Esophagus squamous epithelium (tissue), 5 donors: Measurements from ENCODE around the gene INPPL1. TPM values are rescaled to one million over a fixed set of nuclear protein-coding genes. Genes with fewer than 3 reads are reported as not detected.
"Not testable (repeated sequence)": the region's sequence is repeated elsewhere in the genome, so short reads cannot be mapped to it uniquely, and the experiment has no call there.

Source experiments
- DNase-seq: peaks from one replicate; lab custom pipeline; 2025; lab: John Stamatoyannopoulos, UW
- H3K27ac ChIP-seq, 4 donors: fragments of 200-600 bp; sonication (generic); one replicate each; pipeline ENCODE4 v1.5.1; 2016 to 2019; ENCODE audit warnings: mild to moderate bottlenecking in 1 of 4
- H3K27me3 ChIP-seq, 4 donors: fragments of 200-600 bp; sonication (generic); 1 replicate in 3 of 4; 2 replicates in 1 of 4; pipeline versions ENCODE4 v1.5.1 to v1.6.0; 2017 to 2021; ENCODE audit warnings: antibody characterized with exemption in 1 of 4
- H3K36me3 ChIP-seq, 3 donors: fragments of 200-600 bp; sonication (generic); one replicate each; pipeline ENCODE4 v1.5.1; 2016 to 2019
- H3K4me1 ChIP-seq, 3 donors: fragments of 200-600 bp; sonication (generic); one replicate each; pipeline ENCODE4 v1.5.1; 2017 to 2019
- H3K4me3 ChIP-seq, 4 donors: fragments of 200-600 bp; sonication (generic); 1 replicate in 3 of 4; 2 replicates in 1 of 4; pipeline ENCODE4 v1.5.1; 2016 to 2019; ENCODE audit warnings: mild to moderate bottlenecking in 2 of 4, moderate library complexity in 1 of 4
- H3K9me3 ChIP-seq, 3 donors: fragments of 200-600 bp; sonication (generic); one replicate each; pipeline ENCODE4 v1.5.1; 2016 to 2019
- POLR2A ChIP-seq, 4 donors: fragments of 450-650 bp; IDR thresholded peaks; one replicate each; pipeline ENCODE4 v1.6.1; 2017; ENCODE audit warnings: antibody characterized with exemption in 4 of 4, mild to moderate bottlenecking in 4 of 4, moderate library complexity in 3 of 4
- WGBS, 2 donors: methylation state at CpG; one replicate each; pipeline ENCODE4 v1.1.5; 2018; 5-methylcytosine and 5-hydroxymethylcytosine counted together
- intact Hi-C: fragments of 100-400 bp; cut with DNase I; formaldehyde crosslinking; loops from one replicate; pipeline ENCODE4 v1.15.0; 2022
- total RNA-seq, 4 donors: library from RNA; depleted of rRNA; stranded (reverse); fragments of >200 nt; gene quantifications; one replicate each; pipeline ENCODE4 v1.1.0, GENCODE V29; 2016
- TF ChIP-seq, protein P1 (sequence below), 6 experiments: fragments of 450-650 bp in 4 of 6; fragments of 200-600 bp in 2 of 6; sonication (generic) in 2 of 6; IDR thresholded peaks; one replicate each; pipeline ENCODE4 v1.5.1; 2016 to 2019; ENCODE audit warnings: antibody characterized with exemption in 6 of 6, mild to moderate bottlenecking in 4 of 6, moderate library complexity in 4 of 6
- donor health status: DM: yes; HTN: yes; CAD: no.

The INPPL1 gene
- total RNA-seq, 4 donors from 2014 or later: 22.4 to 61.2 (median 26.3) TPM

DNA sequence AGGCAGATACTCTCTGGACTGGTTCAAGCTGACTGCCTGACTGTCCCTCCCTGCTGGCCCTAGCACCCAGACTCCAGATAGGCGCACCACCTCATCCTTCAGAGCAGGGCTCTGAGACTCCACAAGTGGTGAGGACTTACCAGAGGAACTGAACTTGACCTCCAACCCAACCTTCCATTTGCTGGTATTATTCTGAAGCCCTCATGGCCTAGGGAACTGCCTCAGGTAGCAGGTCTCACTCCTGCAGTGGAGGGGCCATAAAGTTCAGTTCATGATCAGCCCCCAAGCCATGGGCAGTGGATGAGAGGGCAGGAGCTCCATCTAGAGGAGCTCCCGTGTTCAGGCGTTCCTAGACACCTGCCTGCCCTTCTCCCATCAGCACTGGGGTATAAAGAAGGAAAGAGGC, 43.0 kb upstream of the INPPL1 start:
- TF ChIP-seq, protein P1, sequence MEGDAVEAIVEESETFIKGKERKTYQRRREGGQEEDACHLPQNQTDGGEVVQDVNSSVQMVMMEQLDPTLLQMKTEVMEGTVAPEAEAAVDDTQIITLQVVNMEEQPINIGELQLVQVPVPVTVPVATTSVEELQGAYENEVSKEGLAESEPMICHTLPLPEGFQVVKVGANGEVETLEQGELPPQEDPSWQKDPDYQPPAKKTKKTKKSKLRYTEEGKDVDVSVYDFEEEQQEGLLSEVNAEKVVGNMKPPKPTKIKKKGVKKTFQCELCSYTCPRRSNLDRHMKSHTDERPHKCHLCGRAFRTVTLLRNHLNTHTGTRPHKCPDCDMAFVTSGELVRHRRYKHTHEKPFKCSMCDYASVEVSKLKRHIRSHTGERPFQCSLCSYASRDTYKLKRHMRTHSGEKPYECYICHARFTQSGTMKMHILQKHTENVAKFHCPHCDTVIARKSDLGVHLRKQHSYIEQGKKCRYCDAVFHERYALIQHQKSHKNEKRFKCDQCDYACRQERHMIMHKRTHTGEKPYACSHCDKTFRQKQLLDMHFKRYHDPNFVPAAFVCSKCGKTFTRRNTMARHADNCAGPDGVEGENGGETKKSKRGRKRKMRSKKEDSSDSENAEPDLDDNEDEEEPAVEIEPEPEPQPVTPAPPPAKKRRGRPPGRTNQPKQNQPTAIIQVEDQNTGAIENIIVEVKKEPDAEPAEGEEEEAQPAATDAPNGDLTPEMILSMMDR (IDR thresholded peaks at IDR 0.05): peak in 3 of 6 experiments; percentile 19 to 52 (median 43)
- intact Hi-C loops, DNase-seq, H3K27me3 ChIP-seq, H3K36me3 ChIP-seq, H3K4me3 ChIP-seq, H3K9me3 ChIP-seq: not testable (repeated sequence)
- peaks cover 0 to 35% (median 17%) of the 10 kb centered on the region in 3 donors for H3K4me1 ChIP-seq
- H3K27ac ChIP-seq: peak overlapping the region; percentile 58 to 78 (median 69)
- WGBS, 2 donors: 43% methylated on average over 2 of the region's 3 CpGs; no CpG with 5 or more reads in 1 of the 2 donors

DNA sequence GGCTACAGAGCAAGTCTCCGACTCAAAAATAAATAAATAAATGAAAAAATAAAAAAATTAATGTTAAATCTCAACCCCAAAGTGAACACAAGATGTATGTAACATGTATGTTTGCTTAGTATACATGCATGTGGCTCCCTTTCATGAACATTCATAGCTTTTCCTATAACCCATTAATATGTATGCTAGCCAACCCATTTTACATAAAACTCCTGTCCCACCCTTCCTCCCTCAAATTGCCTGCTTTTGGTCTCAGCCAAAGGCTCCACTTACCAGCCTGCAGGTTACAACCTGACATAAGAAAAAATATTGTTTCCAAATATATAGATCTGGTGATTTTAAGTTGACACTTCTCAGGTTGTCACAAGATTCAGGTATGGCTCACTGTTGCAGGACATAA, 36.3 kb upstream of the INPPL1 start:
- intact Hi-C loops: no loop called here
- WGBS, 2 donors: 83 to 94% methylated on average over 1 of the region's 1 CpG
- Histone ChIP-seq H3K27ac (no peak overlapping the region), H3K4me3 (no peak overlapping the region), H3K36me3 (no peaks in the 10 kb centered on the region), H3K9me3 (no peaks in the 10 kb centered on the region), H3K4me1 (peaks cover 0 to 8% (median 6%) of the 10 kb centered on the region in 3 donors), H3K27me3 (no peaks in the 10 kb centered on the region)
- no peak for DNase-seq
- no peak for TF ChIP-seq POLR2A (IDR thresholded peaks at IDR 0.05)
- TF ChIP-seq, protein P1 (IDR thresholded peaks at IDR 0.05): no peak

DNA sequence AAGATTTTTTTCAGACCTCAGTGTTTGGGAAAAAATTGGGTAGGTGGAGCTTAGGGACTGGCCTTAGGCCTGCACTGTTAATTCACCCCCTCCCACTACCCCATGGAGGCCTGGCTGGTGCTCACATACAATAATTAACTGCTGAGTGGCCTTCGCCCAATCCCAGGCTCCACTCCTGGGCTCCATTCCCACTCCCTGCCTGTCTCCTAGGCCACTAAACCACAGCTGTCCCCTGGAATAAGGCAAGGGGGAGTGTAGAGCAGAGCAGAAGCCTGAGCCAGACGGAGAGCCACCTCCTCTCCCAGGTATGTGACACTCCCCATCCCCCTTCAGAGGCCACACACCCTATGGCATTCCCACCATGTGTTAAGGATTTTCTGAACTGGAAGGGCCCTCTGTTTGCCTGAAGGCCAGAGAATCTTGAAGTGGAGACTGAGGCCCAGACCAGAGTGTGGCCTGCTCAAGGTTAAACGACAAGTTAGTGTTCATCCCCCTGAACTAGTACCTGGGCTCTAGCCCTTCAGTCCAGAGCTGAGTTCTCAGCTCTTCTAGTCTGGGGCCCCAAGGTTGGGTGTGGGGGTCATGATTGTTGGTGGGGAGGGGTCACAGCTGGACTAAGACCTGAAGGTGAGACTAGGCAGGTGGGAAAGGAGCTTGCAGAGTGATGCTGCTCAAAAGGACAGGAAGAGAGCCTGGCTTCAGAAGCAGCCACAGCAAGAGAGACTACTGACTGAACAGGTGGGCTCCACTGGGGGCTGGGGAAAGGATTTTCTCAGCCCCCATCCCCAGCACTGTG, 34.9 kb upstream of the INPPL1 start:
- intact Hi-C loops: no loop called here
- H3K27me3 ChIP-seq: peaks cover 0 to under 1% (median 0%) of the 10 kb centered on the region in 4 donors
- H3K36me3 ChIP-seq: no peaks in the 10 kb centered on the region
- H3K4me1 ChIP-seq: no peaks in the 10 kb centered on the region
- H3K27ac ChIP-seq: no peak overlapping the region
- no peaks in the 10 kb centered on the region for H3K9me3 ChIP-seq
- DNase-seq: no peak
- no peak overlapping the region for H3K4me3 ChIP-seq
- WGBS, 2 donors: 67% methylated on average over 1 of the region's 3 CpGs; no CpG with 5 or more reads in 1 of the 2 donors
- TF ChIP-seq, protein P1 (IDR thresholded peaks at IDR 0.05): no peak
- no peak for TF ChIP-seq POLR2A (IDR thresholded peaks at IDR 0.05)

DNA sequence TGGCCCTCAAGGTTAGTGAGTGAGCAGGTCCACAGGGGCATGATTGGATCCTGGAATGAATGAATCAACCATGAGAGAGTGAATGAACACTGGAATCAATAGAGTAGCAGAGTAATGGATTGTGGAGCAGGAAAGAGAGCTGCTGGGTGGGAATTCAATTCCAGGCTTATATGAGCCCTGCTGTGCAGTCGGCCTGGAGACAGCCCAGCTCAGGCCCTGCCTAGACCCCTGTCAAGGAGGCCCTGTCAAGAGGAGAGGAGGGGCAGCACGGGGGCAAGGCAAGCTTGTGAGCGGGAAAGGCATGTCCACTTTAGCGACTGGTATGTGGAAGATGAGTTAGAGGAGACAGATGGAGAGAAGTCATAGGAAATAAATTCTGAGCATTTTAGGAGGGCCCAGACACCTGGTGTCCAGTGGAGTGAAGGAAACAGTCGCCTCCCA, 33.9 kb upstream of the INPPL1 start:
- 74 to 78% methylated on average over 5 of the region's 5 CpGs for WGBS, 2 donors
- no peak for TF ChIP-seq POLR2A (IDR thresholded peaks at IDR 0.05)
- TF ChIP-seq, protein P1 (IDR thresholded peaks at IDR 0.05): no peak
- no peak for DNase-seq
- no peaks in the 10 kb centered on the region for H3K4me1 ChIP-seq
- intact Hi-C loops: no loop called here
- no peaks in the 10 kb centered on the region for H3K9me3 ChIP-seq
- no peaks in the 10 kb centered on the region for H3K36me3 ChIP-seq
- no peak overlapping the region for H3K4me3 ChIP-seq
- H3K27me3 ChIP-seq: peaks cover 0 to 10% (median 0%) of the 10 kb centered on the region in 4 donors
- no peak overlapping the region for H3K27ac ChIP-seq

- DNase-seq: no peak
- H3K27me3 ChIP-seq: peaks cover 0 to 12% (median 0%) of the 10 kb centered on the region in 4 donors
- no peak within 1 kb of the TSS for H3K27ac ChIP-seq
- H3K4me3 ChIP-seq: no peak within 1 kb of the TSS
- no peaks in the 10 kb centered on the region for H3K36me3 ChIP-seq
- intact Hi-C loops: no loop called here
- H3K4me1 ChIP-seq: no peaks in the 10 kb centered on the region
- no peak for TF ChIP-seq POLR2A (IDR thresholded peaks at IDR 0.05)
- TF ChIP-seq, protein P1 (IDR thresholded peaks at IDR 0.05): no peak
- no peaks in the 10 kb centered on the region for H3K9me3 ChIP-seq
- WGBS, 2 donors: 79 to 100% methylated on average over 1 to 4 of the region's 5 CpGs
Measured at GRCh38 chr11:72191961-72192381, 32.6 kb upstream of the INPPL1 start, which contains the start of gene FOLR1. Gene FOLR1 (plus strand): TSS chr11:72192140. CDS start chr11:72192174, 34 bp downstream.
